Activated naive CD4-positive, alpha-beta T cell treated with anti-CD3 and anti-CD28 coated beads, Interleukin-2, amount 50 U/mL, for 72 hours (primary cell): ENCODE data around the gene SMYD3. TPM values are rescaled to one million over a fixed set of nuclear protein-coding genes. Genes with fewer than 3 reads are reported as not detected.

Experiments
- ATAC-seq, 2 donors: fragments of 150-1000 bp; cut with Tn5 transposase; 2 replicates each; pipeline ENCODE4 v1.10.0; 2021; ENCODE audit warnings: mild to moderate bottlenecking in 2 of 2, moderate library complexity in 2 of 2
- DNase-seq, 2 donors: peaks; one replicate each; pipeline ENCODE4 v3.0.0; 2021 to 2022; ENCODE audit warnings: low spot score in 2 of 2
- H3K27ac Mint-ChIP-seq, 2 donors: one replicate each; pipeline ENCODE4 v1.8.0; 2022; ENCODE audit warnings: mild to moderate bottlenecking in 2 of 2, mixed read lengths in 2 of 2
- H3K36me3 Mint-ChIP-seq, 2 donors: one replicate each; pipeline ENCODE4 v1.8.0; 2022; ENCODE audit warnings: mixed read lengths in 2 of 2
- H3K9me3 Mint-ChIP-seq, 2 donors: one replicate each; pipeline ENCODE4 v1.8.0; 2022; ENCODE audit warnings: mixed read lengths in 2 of 2
- total RNA-seq, 2 donors: library from RNA; stranded (reverse); gene quantifications; one replicate each; pipeline ENCODE4 v1.2.3, GENCODE V29; 2022

SMYD3 gene
- total RNA-seq, 2 donors from 2014 or later = 18.5 to 30.1 TPM

DNA sequence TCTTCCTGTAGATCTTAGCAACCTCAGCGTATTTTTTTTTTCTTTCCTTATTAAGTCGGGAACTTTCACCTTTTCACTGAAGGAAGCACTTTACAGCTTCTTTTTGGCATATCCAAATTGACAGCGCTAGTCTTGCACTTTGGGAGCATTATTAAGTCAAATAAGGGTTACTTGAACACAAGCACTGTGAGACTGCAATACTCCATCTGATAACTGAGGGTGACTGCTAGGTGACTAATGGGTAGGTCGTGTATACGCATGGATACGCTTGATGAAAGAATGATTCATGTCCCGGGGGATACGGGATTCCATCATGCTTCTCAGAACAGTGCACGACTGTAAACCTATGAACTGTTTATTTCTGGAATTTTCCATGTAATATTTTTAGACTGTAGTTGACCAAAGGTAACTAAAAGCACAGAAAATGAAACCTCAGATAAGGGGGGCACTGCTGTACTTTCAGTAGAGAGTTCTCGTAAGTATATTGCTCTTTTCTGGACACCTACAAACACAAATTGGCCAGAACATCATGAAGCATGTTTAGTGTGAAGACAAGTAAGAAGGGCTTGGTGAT lies 364.7 kb downstream of the SMYD3 start:
- no peaks in the 10 kb centered on the region for H3K36me3 Mint-ChIP-seq
- ATAC-seq = no peak
- no peaks in the 10 kb centered on the region for H3K9me3 Mint-ChIP-seq
- no peak for DNase-seq
- H3K27ac Mint-ChIP-seq = no peak overlapping the region

DNA sequence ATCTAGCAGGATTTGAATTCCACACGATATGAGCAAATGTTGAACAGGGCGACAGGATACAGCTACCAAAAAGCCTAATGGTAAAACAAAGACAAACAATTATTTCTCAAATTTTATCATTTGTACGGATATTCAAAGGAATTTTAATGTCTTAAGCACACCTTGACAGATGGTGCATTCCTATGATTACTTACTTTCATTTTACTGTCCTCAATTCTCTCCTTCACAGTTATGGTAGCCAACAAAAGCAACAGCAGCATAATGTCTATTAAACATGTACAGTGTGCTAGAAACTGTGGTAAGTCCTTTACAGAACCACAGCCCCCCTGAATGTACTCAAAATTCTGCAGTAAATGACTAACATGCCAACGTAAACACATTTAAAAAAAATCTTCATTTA lies 365.8 kb downstream of the SMYD3 start:
- ATAC-seq (no peak), DNase-seq (no peak)
- Mint-ChIP-seq H3K27ac (no peak overlapping the region), H3K36me3 (no peaks in the 10 kb centered on the region), H3K9me3 (no peaks in the 10 kb centered on the region)

DNA sequence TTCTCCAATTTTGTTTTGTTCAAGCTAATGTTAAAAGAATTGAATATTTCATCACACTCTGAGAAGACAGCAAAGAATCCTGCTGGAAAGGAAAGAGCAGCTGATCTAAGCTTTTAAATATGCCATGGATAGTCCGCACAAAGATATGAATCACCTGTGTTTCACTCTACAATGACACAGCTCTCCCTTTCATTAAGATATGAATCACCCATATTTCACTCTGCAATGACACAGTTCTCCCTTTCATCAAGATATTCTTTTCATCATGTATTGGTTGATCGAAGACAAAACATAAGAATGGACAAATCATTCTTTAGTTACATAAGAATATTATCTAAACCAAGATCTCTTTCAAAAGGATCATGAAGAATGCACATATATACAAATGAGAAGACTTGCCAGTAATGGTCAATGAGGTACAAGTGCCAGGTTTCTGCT lies 367.3 kb downstream of the SMYD3 start:
- Mint-ChIP-seq H3K36me3 (no peaks in the 10 kb centered on the region), H3K27ac (no peak overlapping the region), H3K9me3 (no peaks in the 10 kb centered on the region)
- DNase-seq (no peak), ATAC-seq (peak; percentile 95 to 96)

DNA sequence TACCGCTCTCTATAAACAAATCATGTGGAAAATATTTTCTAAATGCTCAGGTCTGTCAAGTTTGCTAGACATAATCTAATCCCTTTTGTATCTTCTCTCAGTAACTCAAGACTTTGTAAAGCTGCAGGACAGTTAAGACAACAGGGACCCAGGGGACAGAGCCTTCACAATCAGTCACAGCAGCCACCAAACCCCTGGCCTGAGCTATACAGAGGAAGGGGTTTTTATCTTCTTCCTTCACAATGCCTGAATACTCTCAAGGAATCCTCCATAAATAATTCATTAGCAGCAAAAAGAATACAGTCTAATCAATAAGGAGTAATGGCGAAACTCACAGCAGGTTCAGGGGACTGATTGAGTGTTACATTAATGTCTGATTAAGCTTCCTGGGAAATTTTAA lies 368.3 kb downstream of the SMYD3 start:
- no peaks in the 10 kb centered on the region for H3K9me3 Mint-ChIP-seq
- DNase-seq = no peak
- no peaks in the 10 kb centered on the region for H3K36me3 Mint-ChIP-seq
- H3K27ac Mint-ChIP-seq = no peak overlapping the region
- no peak for ATAC-seq

DNA sequence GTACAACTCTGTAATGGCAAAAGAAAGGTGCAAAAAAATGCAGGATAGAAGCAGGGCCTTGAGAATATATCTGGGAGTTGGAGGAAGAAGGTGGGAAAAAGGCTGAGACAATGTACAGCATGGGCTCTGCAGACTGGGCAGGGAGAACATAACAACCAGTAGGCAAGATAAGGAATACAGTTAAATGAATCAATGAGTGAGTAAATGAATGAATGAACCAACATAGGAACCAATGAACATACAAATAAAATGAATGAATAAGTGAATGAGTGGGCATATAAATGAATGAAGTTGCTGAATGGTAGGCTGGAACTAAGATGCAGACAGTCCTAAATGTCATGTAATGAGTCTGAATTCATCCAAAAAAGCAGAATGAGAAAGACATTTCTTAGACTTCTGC lies 370.6 kb downstream of the SMYD3 start:
- H3K27ac Mint-ChIP-seq = no peak overlapping the region
- ATAC-seq = no peak
- no peaks in the 10 kb centered on the region for H3K9me3 Mint-ChIP-seq
- DNase-seq = no peak
- H3K36me3 Mint-ChIP-seq = peaks cover 0 to 5% of the 10 kb centered on the region in 2 donors

DNA sequence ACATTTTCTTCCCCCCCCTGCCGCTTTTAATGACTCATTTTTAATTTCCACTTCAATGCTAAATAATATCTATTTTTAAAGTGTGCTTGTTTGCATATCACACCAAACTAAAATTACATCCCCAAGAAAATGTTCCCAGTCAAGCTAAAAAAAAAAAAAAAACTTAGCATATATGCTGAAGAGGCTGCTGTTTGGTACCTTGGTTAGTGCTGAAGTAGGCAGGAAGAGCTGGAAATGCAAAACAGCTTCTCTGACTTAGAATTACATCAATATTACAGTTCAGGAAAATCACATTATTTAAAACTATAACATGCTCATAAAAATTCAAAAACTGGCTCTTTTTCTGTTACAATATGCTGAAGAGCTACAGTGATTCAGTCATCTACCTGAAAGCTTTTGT lies 372.3 kb downstream of the SMYD3 start:
- H3K9me3 Mint-ChIP-seq = no peaks in the 10 kb centered on the region
- ATAC-seq = no peak
- peaks cover 0 to 5% of the 10 kb centered on the region in 2 donors for H3K36me3 Mint-ChIP-seq
- no peak for DNase-seq
- no peak overlapping the region for H3K27ac Mint-ChIP-seq

DNA sequence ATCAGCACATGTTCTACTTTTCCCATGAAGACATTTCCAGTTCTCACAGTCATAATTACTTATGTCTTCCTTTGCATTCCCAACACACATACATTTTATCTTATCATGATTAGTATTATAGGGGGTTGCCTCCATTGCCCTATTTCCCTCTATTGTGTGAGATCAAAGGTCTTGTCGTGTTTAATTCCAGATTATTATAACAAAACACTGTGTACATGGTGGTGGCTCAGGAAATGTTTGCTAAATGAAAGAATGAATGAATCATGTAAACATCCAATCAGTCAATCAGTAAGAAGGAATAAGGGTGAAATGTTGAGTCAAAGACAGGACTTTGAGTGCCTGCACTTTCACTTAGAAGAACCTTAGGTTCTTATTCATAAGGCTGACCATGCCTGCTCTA lies 376.0 kb downstream of the SMYD3 start:
- ATAC-seq = no peak
- Mint-ChIP-seq H3K36me3 (peaks cover 0 to 5% of the 10 kb centered on the region in 2 donors), H3K9me3 (no peaks in the 10 kb centered on the region), H3K27ac (no peak overlapping the region)
- DNase-seq = no peak

DNA sequence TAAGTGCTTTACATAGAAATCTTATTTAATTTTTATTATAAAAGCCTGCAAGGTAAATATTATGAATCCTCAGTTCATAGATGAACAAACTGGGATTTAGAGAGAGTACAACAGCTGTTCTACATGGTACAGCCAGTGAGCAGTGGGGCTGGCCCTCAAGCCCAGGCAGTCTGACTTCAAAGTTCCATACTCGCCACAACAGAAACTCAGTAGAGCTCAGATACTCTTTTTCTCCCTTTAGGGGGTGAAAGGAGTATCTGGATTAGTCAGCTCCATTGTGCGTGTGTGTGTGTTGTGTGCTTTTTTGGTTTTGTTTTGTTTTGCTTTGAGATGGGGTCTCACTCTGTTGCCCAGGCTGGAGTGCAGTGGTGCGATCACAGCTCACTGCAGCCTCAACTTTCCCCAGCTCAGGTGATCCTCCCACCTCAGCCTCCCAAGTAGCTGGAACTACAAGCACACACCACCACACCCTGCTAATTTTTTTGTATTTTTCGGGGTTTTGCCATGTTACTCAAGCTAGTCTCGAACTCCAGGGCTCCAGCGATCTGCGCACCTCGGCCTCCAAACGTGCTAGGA lies 378.5 kb downstream of the SMYD3 start:
- ATAC-seq (peak; percentile 95 to 96), DNase-seq (no peak)
- Mint-ChIP-seq H3K9me3 (no peaks in the 10 kb centered on the region), H3K36me3 (peaks cover 0 to 9% of the 10 kb centered on the region in 2 donors), H3K27ac (no peak overlapping the region)

DNA sequence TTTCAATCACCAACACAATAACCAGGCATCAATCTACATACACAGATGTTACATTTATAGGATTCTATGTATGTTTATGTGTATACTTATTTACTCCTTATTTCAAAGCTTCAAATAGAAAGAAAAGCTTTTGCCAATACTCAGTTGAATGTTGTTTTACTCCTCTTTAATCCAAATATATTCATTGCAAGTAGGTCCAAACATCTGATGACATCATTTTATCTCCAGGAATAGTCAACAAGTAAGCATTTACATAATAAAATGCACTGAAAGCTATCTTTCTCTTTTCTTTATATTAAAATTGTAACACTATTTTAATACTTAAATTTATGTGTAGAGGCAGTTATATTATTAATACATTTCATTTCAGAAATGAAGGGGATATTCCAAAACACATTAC lies 380.5 kb downstream of the SMYD3 start:
- Mint-ChIP-seq H3K27ac (no peak overlapping the region), H3K36me3 (peaks cover 0 to 4% of the 10 kb centered on the region in 2 donors), H3K9me3 (no peaks in the 10 kb centered on the region)

DNA sequence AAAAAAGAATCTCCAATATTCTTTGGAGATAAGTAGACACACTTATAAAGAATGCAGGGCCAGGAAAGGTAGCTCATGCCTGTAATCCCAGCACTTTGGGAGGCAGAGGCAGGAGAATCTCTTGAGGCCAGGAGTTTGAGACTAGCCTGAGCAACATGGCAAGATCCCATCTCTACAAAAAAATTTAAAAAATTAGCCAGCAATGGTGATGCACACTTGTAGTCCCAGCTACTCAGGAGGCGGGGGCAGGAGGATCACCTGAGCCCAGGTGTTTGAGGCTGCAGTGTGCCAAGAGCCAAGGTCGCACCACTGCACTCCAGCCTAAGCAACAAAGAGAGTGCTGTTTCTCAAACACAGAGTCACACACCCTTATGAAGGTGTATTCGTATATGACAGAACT lies 385.0 kb downstream of the SMYD3 start:
- H3K9me3 Mint-ChIP-seq = no peaks in the 10 kb centered on the region
- DNase-seq (no peak), ATAC-seq (no peak)
- no peak overlapping the region for H3K27ac Mint-ChIP-seq
- H3K36me3 Mint-ChIP-seq = peaks cover 0 to 4% of the 10 kb centered on the region in 2 donors

More for the DNA sequence above, 380.5 kb downstream of the SMYD3 start:
- ATAC-seq (no peak), DNase-seq (no peak)

DNA sequence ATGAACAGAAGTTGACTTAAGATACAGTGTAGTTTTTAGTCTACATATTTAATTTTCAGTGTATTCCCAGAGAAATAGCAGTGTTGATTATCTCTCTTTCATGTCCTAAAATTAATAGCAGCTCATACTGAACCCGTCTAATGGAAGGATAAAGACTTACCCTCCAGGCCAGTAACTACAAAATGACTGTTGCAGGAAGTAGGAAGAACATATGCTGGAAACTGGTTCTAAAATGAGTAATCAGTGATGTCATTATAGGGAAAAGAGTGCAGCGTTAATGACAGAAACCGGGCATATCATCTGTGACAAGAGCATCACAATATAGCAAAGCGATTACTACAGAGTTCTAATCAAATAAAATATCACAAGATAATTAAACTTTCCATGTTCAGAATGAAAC lies 385.5 kb downstream of the SMYD3 start:
- ATAC-seq = no peak
- no peak overlapping the region for H3K27ac Mint-ChIP-seq

DNA sequence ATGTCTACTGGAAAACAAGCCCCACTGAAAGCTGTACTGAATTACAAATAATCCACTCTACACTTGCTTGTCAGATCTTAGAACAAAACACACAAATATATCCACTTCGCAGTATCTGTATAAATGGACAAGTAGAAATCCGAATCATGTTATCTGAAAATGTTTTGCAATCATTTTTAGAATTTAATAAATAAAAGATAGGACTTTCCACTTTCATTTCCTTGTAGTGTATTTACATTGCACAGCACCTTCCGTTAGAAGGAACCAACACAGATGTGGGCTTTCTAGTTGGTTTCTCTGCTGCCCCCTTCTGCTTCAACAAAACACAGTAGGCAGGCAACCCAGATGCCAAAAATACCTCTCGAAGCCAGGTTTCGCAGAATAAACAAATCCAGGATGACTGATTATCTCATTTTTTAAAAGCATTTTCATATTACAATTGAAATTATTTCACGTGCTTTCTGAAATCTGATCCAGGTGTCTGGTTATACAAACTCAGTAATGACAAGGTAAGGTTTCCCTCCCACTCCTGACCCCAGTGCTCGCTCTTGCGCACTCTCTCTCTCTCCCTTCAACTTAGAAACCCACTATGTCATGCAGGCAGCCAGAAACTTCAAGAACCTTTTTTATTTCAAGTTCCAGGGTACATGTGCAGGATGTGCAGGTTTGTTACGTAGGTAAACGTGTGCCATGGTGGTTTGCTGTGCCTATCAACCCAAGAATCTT lies 389.9 kb downstream of the SMYD3 start:
- H3K27ac Mint-ChIP-seq = peak overlapping the region in 1 of 2 donors; percentile 54
- H3K9me3 Mint-ChIP-seq = no peaks in the 10 kb centered on the region
- ATAC-seq (peak; percentile 81 to 83), DNase-seq (peak in 1 of 2 donors; percentile 14)
- H3K36me3 Mint-ChIP-seq = peaks cover 0 to 5% of the 10 kb centered on the region in 2 donors

More for the DNA sequence above, 385.5 kb downstream of the SMYD3 start:
- Mint-ChIP-seq H3K36me3 (peaks cover 0 to 4% of the 10 kb centered on the region in 2 donors), H3K9me3 (no peaks in the 10 kb centered on the region)
- no peak for DNase-seq

DNA sequence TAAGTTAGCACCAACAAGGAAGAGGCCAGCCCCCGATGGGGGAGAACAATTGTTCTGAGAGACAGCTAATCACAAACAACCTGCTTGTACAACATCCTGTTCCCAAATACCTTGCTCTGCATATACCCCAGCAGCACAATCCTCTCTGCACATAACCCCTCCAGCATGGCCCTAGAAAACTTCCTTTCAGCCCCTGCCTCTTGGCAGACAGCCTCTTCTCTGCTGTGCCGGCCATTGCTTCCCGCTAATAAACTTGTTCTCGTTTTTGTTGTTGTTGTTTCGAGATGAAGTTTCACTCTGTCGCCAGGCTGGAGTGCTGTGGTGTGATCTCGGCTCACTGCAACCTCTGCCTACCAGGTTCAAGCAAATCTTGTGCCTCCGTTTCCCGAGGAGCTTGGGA lies 392.7 kb downstream of the SMYD3 start:
- DNase-seq (no peak), ATAC-seq (no peak)
- Mint-ChIP-seq H3K36me3 (peaks cover 0 to 5% of the 10 kb centered on the region in 2 donors), H3K9me3 (no peaks in the 10 kb centered on the region), H3K27ac (peak overlapping the region in 1 of 2 donors; percentile 89)

DNA sequence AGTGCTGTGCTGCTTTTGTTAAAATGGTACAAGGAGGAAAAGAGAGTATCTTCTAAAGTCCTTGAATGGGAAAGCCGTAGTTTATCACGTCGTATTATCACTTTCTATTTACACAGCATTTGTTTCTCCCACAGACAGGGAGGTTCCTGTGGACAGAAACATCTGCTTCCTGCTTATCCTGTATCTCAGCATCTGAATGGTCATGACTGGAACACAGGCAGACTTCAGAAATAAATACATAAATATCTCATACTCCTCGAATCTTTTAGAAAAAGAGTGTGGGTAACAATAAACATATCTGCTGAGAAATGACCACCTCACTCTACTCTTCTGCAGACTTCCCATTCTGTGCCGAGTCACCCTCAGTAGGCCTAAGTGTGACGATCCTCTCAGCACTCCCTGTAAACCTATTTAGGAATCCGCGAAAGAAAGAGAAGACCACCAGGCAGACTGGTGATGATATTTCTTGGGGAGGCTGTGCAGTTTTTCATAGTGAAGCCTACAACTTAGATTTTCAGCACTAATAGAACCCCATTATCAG lies 393.5 kb downstream of the SMYD3 start:
- Mint-ChIP-seq H3K36me3 (peaks cover 0 to 5% of the 10 kb centered on the region in 2 donors), H3K27ac (peak overlapping the region in 1 of 2 donors; percentile 55), H3K9me3 (no peaks in the 10 kb centered on the region)
- DNase-seq = no peak
- ATAC-seq = no peak

DNA sequence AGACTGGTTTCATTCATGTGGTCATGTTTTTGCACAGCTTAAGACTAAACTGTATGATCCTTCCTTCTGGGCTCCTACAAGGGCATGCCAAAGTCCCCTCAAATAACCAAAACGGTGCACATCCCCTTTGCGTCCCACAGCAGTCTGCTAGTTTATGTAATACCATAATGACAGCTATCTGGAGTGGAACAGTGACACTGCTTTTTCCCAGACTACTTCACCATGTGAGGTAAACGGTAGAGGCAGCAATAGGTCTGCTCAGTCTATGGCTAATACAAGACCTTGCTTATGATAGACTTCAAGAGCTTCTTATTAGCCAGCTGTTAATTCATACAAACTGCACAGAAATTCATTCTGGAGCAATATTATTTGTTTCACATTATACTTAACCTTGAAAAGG lies 395.5 kb downstream of the SMYD3 start:
- H3K9me3 Mint-ChIP-seq = no peaks in the 10 kb centered on the region
- DNase-seq (no peak), ATAC-seq (no peak)
- peaks cover 0 to 5% of the 10 kb centered on the region in 2 donors for H3K36me3 Mint-ChIP-seq
- H3K27ac Mint-ChIP-seq = peak overlapping the region in 1 of 2 donors; percentile 74

DNA sequence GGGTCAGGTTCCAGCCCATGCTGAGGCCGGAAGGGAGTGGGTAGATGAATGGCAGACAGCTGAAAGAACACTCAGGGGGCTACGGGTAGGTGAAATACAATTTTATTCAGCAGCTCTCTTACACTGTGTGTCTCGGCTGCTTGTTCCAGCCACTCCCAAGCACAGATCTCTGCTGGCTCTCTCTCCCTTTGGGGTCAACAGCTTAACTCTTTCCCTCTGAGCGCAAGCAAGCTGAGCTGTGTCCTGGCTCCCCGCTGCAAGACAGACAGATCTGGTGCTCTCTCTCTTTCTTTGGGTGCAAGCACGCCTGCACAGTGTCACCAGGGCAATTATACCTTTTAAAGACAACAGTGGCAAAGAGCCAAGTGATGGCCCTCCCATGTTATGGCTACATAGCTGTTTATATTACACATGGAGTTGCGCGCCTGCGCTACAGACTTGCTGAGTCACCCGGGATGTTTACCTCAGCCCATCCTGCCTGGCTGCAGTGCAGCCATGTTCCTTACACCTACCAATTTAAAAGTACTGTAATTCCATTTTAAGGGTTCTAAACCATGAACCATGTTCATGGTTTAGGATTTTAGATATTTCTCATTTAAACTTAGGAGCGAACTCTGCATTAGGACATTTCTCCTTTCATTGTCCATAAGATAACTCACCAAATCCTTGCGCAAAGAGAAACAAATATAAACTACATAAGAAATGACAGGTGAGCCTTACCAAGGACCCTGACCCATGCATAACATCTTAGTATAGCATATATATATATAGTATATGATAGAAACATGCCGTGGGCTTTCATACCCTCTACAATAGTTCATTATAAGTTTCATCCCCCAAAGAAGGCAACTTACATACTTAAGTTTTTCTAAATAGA lies 396.5 kb downstream of the SMYD3 start:
- no peaks in the 10 kb centered on the region for H3K9me3 Mint-ChIP-seq
- DNase-seq (no peak), ATAC-seq (no peak)
- peaks cover 0 to 5% of the 10 kb centered on the region in 2 donors for H3K36me3 Mint-ChIP-seq
- no peak overlapping the region for H3K27ac Mint-ChIP-seq
